HCT116 (cell line): ENCODE measurements around the gene RPS16. TPM values are rescaled to one million over a fixed set of nuclear protein-coding genes. Genes with fewer than 3 reads are reported as not detected.

Experiments
- ATAC-seq: fragments of 200-7000 bp; cut with Tn5 transposase; 2 replicates; pipeline ENCODE4 v1.9.1; 2020; ENCODE audit warnings: mild to moderate bottlenecking, moderate library complexity
- BruUV-seq: library from RNA; stranded (reverse); fragments of 400-500 nt; replicated peaks from 2 replicates; lab custom pipeline; 2021; lab: Mats Ljungman, UMichigan
- CTCF ChIA-PET: fragments of 300-600 bp; sonication (Branson Sonifier 250); formaldehyde crosslinking; loops from one replicate; lab custom pipeline; 2021; ENCODE audit warnings: antibody characterized with exemption; lab: Charles Lee
- POLR2A ChIA-PET: fragments of 300-600, 350-600 bp; sonication (Branson Sonifier 250); formaldehyde crosslinking; loops from one replicate; lab custom pipeline; 2021; ENCODE audit warnings: antibody characterized with exemption; lab: Charles Lee
- RAD21 ChIA-PET, 2 experiments: fragments of 300-600 bp; sonication (Branson Sonifier 250); formaldehyde crosslinking; loops; one replicate each; lab custom pipeline; 2023; ENCODE audit warnings: low total read pairs in 2 of 2; ENCODE audit not compliant: uncharacterized antibody in 2 of 2, unreplicated experiment in 2 of 2, low non-redundant PET in 1 of 2; lab: Charles Lee
- DNase-seq: peaks from one replicate; pipeline ENCODE4 v3.0.0-alpha.2; 2010; ENCODE audit warnings: low read depth, low spot score
- H2AFZ ChIP-seq: fragments of 200-600 bp; shearing (Covaris generic), sonication (generic); 2 replicates; pipeline ENCODE4 v1.6.1; 2017; ENCODE audit warnings: low read depth, mixed run types, mixed read lengths, antibody characterized with exemption, low read length; ENCODE audit not compliant: poor library complexity, severe bottlenecking
- H3K27ac ChIP-seq: 2 replicates; pipeline ENCODE4 v1.5.1; 2012; ENCODE audit warnings: low read depth, low read length
- H3K27me3 ChIP-seq: fragments of 200-600 bp; sonication (generic); 2 replicates; pipeline ENCODE4 v1.6.1; 2016; ENCODE audit warnings: mixed run types, low read length, mixed read lengths; ENCODE audit not compliant: insufficient read depth
- H3K36me3 ChIP-seq, 2 experiments: fragments of 200-500 bp in 1 of 2; fragments of 200-600 bp in 1 of 2; sonication (Bioruptor generic) in 1 of 2; sonication (generic) in 1 of 2; 2 replicates each; pipeline versions ENCODE4 v1.5.1 to v1.6.1; 2014 to 2016; ENCODE audit warnings: low read length in 2 of 2, inconsistent platforms in 1 of 2, mixed read lengths in 1 of 2, mixed run types in 1 of 2; ENCODE audit not compliant: insufficient read depth in 2 of 2, control insufficient read depth in 1 of 2
- H3K4me1 ChIP-seq, 2 experiments: fragments of 200-600 bp in 1 of 2; sonication (generic) in 1 of 2; 2 replicates each; pipeline versions ENCODE4 v1.5.1 to v1.6.1; 2012 to 2017; ENCODE audit warnings: low read length in 2 of 2, inconsistent platforms in 1 of 2, mild to moderate bottlenecking in 1 of 2, mixed read lengths in 1 of 2, mixed run types in 1 of 2, moderate library complexity in 1 of 2; ENCODE audit not compliant: insufficient read depth in 2 of 2, control insufficient read depth in 1 of 2
- H3K4me2 ChIP-seq: fragments of 200-600 bp; sonication (generic); 2 replicates; pipeline ENCODE4 v1.6.1; 2017; ENCODE audit warnings: mixed run types, low read length, mixed read lengths
- H3K4me3 ChIP-seq, 2 experiments: fragments of 200-600 bp in 1 of 2; sonication (generic) in 1 of 2; replicated peaks in 1 of 2; 2 replicates each; pipeline ENCODE4 v1.5.1; 2011 to 2016; ENCODE audit warnings: low read length in 2 of 2, control low read depth in 1 of 2, low read depth in 1 of 2, mild to moderate bottlenecking in 1 of 2, mixed read lengths in 1 of 2, mixed run types in 1 of 2
- H3K79me2 ChIP-seq: fragments of 200-600 bp; sonication (generic); 2 replicates; pipeline ENCODE4 v1.6.1; 2017; ENCODE audit warnings: mild to moderate bottlenecking, mixed run types, low read length, moderate library complexity, mixed read lengths; ENCODE audit not compliant: insufficient read depth
- H3K9ac ChIP-seq: fragments of 200-600 bp; sonication (generic); 2 replicates; pipeline ENCODE4 v1.6.1; 2016; ENCODE audit warnings: low read length, mixed read lengths
- H3K9me2 ChIP-seq: fragments of 200-600 bp; sonication (generic), shearing (Covaris generic); 2 replicates; pipeline ENCODE4 v1.6.1; 2017; ENCODE audit warnings: mixed run types, mild to moderate bottlenecking, moderate library complexity; ENCODE audit not compliant: insufficient read depth
- H3K9me3 ChIP-seq, 2 experiments: fragments of 200-500 bp in 1 of 2; fragments of 200-600 bp in 1 of 2; sonication (Bioruptor generic) in 1 of 2; sonication (generic) in 1 of 2; 2 replicates each; pipeline ENCODE4 v1.6.1; 2014 to 2017; ENCODE audit warnings: low read length in 2 of 2, mixed read lengths in 2 of 2, inconsistent platforms in 1 of 2, low read depth in 1 of 2, mild to moderate bottlenecking in 1 of 2, mixed run types in 1 of 2, moderate library complexity in 1 of 2; ENCODE audit not compliant: control insufficient read depth in 1 of 2, insufficient read depth in 1 of 2
- H4K20me1 ChIP-seq: fragments of 200-600 bp; sonication (generic), shearing (Covaris generic); 2 replicates; pipeline ENCODE4 v1.6.1; 2017; ENCODE audit warnings: mixed run types, mild to moderate bottlenecking, moderate library complexity; ENCODE audit not compliant: insufficient read depth
- CBX3 ChIP-seq: IDR thresholded peaks from 2 replicates; pipeline ENCODE4 v1.6.1; 2012; ENCODE audit warnings: low read depth
- CEBPB ChIP-seq: IDR thresholded peaks from 2 replicates; pipeline ENCODE4 v1.6.1; 2012; ENCODE audit warnings: low read depth
- EGR1 ChIP-seq: IDR thresholded peaks from 2 replicates; pipeline ENCODE4 v1.6.1; 2012; ENCODE audit warnings: low read depth
- ELF1 ChIP-seq: IDR thresholded peaks from 2 replicates; pipeline ENCODE4 v1.6.1; 2012; ENCODE audit warnings: low read depth, borderline replicate concordance
- EZH2 ChIP-seq: fragments of 200-600 bp; sonication (generic); IDR thresholded peaks from 2 replicates; pipeline ENCODE4 v1.6.1; 2017; ENCODE audit warnings: antibody characterized with exemption, mixed run types
- EZH2phosphoT487 ChIP-seq: fragments of 200-600 bp; IDR thresholded peaks from 2 replicates; pipeline ENCODE4 v1.6.1; 2018; ENCODE audit warnings: antibody characterized with exemption, borderline replicate concordance
- FOSL1 ChIP-seq: IDR thresholded peaks from 2 replicates; pipeline ENCODE4 v1.6.1; 2012; ENCODE audit warnings: low read depth
- POLR2A ChIP-seq: IDR thresholded peaks from 2 replicates; pipeline ENCODE4 v1.7.0; 2011; ENCODE audit warnings: borderline replicate concordance; ENCODE audit not compliant: insufficient read depth, insufficient read length; ENCODE audit errors: extremely low read depth
- SIN3A ChIP-seq: IDR thresholded peaks from 2 replicates; pipeline ENCODE4 v1.6.1; 2012; ENCODE audit warnings: low read depth
- SP1 ChIP-seq: IDR thresholded peaks from 2 replicates; pipeline ENCODE4 v1.6.1; 2012; ENCODE audit warnings: low read depth
- SRF ChIP-seq: IDR thresholded peaks from 2 replicates; pipeline ENCODE4 v1.6.1; 2012; ENCODE audit warnings: low read depth
- TCF7L2 ChIP-seq: IDR thresholded peaks from 2 replicates; pipeline ENCODE4 v1.7.0; 2011; ENCODE audit warnings: borderline replicate concordance, inconsistent platforms; ENCODE audit not compliant: insufficient read depth, insufficient read length; ENCODE audit errors: extremely low read depth
- YY1 ChIP-seq: IDR thresholded peaks from 2 replicates; pipeline ENCODE4 v1.6.1; 2011; ENCODE audit warnings: low read length, low read depth, moderate library complexity, mild to moderate bottlenecking; ENCODE audit not compliant: insufficient replicate concordance; ENCODE audit errors: extremely low read depth
- ZNF274 ChIP-seq: fragments of 200-500 bp; sonication (Bioruptor generic); IDR thresholded peaks from 2 replicates; pipeline ENCODE4 v1.6.1; 2014; ENCODE audit warnings: mild to moderate bottlenecking, low read depth, low read length, inconsistent platforms
- intact Hi-C: fragments of 100-400 bp; cut with micrococcal nuclease; formaldehyde crosslinking; loops from 2 replicates; pipeline ENCODE4 v1.10.0; 2022
- total RNA-seq: library from RNA; stranded (reverse); gene quantifications from one replicate; pipeline ENCODE4 v1.2.1, GENCODE V29; 2021; ENCODE audit not compliant: unreplicated experiment
- TF ChIP-seq, protein P1 (sequence below): IDR thresholded peaks from 2 replicates; pipeline ENCODE4 v1.6.1; 2012
- TF ChIP-seq, protein P2 (sequence below): IDR thresholded peaks from 2 replicates; pipeline ENCODE4 v1.6.1; 2011; ENCODE audit warnings: mild to moderate bottlenecking, low read length, moderate library complexity; ENCODE audit not compliant: insufficient replicate concordance; ENCODE audit errors: extremely low read depth
- TF ChIP-seq, protein P3 (sequence below): IDR thresholded peaks from 2 replicates; pipeline ENCODE4 v1.6.1; 2012

Gene RPS16
- total RNA-seq, 1 experiment from 2014 or later: 3,365 TPM

DNA sequence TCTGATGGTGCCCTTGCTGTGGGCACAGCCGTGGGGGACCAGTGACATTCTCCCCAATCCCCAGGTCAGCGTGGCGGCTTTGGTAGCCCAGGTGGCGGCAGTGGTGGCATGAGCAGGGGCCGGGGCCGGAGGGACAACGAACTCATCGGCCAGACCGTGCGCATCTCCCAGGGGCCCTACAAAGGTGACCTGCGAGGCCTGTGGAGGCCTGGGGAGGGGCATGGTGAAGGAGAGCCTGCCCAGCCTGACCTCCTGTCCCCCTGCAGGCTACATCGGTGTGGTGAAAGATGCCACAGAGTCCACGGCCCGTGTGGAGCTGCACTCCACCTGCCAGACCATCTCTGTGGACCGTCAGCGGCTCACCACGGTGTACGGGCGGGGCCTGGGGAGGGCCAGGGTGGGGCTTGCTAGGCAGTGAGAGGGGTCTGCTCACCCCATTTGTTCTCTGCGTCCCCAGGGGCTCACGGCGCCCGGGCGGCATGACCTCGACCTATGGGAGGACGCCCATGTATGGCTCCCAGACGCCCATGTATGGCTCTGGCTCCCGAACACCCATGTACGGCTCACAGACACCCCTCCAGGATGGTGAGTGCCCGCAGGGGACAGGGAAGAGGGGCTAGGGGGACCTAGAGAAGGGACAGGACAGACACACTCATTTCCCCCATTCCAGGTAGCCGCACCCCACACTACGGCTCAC is 37.1 kb upstream of the RPS16 start:
- ChIA-PET RAD21 (no interaction called here), CTCF (no interaction called here), POLR2A (no interaction called here)
- H3K79me2 ChIP-seq: no peaks in the 10 kb centered on the region; the same call in 1 of the 2 replicates
- no peaks in the 10 kb centered on the region for H3K27me3 ChIP-seq
- no peak overlapping the region for H3K4me2 ChIP-seq
- no TSS peak for BruUV-seq
- H3K4me3 ChIP-seq: no peak overlapping the region
- no peaks in the 10 kb centered on the region for H4K20me1 ChIP-seq
- H3K9ac ChIP-seq: no peak overlapping the region
- no peak overlapping the region for H3K27ac ChIP-seq
- H3K4me1 ChIP-seq: no peaks in the 10 kb centered on the region
- ATAC-seq: no peak
- TF ChIP-seq, protein P1, sequence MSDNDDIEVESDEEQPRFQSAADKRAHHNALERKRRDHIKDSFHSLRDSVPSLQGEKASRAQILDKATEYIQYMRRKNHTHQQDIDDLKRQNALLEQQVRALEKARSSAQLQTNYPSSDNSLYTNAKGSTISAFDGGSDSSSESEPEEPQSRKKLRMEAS: no peak
- no peak for TF ChIP-seq ELF1
- H3K9me3 ChIP-seq: no peaks in the 10 kb centered on the region
- peaks cover 48 to 73% of the 10 kb centered on the region in 2 experiments; a peak in 3 of 4 replicates for H3K36me3 ChIP-seq
- DNase-seq: no peak
- no peaks in the 10 kb centered on the region for H3K9me2 ChIP-seq
- intact Hi-C loops: no loop called here
- no peak overlapping the region for H2AFZ ChIP-seq

DNA sequence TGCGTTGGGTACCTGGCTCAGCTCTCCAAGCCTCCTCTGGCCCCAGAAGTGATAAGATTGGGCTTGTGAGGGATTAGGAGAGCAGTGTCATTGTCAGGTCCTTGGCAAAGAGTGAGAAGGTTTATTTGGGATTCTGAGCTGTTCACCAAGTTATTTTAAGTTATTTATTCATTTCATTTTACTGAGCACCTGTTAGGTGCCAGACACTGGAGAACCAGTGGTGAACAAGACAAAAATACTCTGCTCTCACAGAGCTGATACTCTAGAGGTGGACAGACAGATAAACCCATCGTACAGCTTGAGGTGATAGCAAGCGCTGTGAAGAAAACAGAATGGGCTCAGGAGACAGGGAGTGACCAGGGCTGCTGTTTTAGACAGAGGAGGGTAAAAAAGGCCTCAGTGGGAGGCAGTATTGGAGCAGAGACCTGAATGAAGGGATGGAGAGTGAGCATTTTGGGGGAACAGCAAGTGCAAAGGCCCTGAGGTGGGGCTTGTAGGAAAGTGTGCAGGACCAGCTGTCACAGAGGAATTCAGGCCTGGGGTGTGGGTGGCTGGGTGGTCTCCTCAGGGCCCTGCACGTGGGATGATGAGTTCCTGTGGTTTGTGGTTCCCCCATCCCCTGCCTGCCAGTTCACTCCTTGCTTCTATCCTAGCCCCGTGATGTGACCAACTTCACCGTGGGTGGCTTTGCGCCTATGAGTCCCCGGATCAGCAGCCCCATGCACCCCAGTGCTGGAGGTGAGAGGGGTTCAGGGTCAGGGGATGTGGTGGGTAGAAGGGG is 36.2 kb upstream of the RPS16 start:
- no peak overlapping the region for H3K27ac ChIP-seq
- no peaks in the 10 kb centered on the region; the same call in 1 of the 2 replicates for H3K79me2 ChIP-seq
- H4K20me1 ChIP-seq: no peaks in the 10 kb centered on the region
- ATAC-seq (no peak), DNase-seq (no peak)
- no TSS peak for BruUV-seq
- H3K27me3 ChIP-seq: no peaks in the 10 kb centered on the region
- no peak overlapping the region for H2AFZ ChIP-seq
- POLR2A ChIA-PET: interaction anchor here (0.7 kb wide), 1 partner anchor 8 kb away, joined by 3 read pairs; no protein-coding TSS in a partner anchor
- no peaks in the 10 kb centered on the region for H3K9me3 ChIP-seq
- H3K4me2 ChIP-seq: no peak overlapping the region
- intact Hi-C loops: no loop called here
- CTCF ChIA-PET: no interaction called here
- H3K9ac ChIP-seq: no peak overlapping the region
- no peak overlapping the region for H3K4me3 ChIP-seq
- peaks cover 54 to 82% of the 10 kb centered on the region in 2 experiments; a peak in 3 of 4 replicates for H3K36me3 ChIP-seq
- RAD21 ChIA-PET: no interaction called here
- H3K4me1 ChIP-seq: no peaks in the 10 kb centered on the region
- H3K9me2 ChIP-seq: no peaks in the 10 kb centered on the region
- TF ChIP-seq SRF (no peak), CEBPB (no peak), SIN3A (no peak), CBX3 (no peak), ELF1 (no peak), EZH2phosphoT487 (no peak), YY1 (no peak), TCF7L2 (no peak), ZNF274 (no peak), SP1 (no peak), EZH2 (no peak), EGR1 (no peak), POLR2A (no peak), FOSL1 (no peak)
- TF ChIP-seq, protein P2, sequence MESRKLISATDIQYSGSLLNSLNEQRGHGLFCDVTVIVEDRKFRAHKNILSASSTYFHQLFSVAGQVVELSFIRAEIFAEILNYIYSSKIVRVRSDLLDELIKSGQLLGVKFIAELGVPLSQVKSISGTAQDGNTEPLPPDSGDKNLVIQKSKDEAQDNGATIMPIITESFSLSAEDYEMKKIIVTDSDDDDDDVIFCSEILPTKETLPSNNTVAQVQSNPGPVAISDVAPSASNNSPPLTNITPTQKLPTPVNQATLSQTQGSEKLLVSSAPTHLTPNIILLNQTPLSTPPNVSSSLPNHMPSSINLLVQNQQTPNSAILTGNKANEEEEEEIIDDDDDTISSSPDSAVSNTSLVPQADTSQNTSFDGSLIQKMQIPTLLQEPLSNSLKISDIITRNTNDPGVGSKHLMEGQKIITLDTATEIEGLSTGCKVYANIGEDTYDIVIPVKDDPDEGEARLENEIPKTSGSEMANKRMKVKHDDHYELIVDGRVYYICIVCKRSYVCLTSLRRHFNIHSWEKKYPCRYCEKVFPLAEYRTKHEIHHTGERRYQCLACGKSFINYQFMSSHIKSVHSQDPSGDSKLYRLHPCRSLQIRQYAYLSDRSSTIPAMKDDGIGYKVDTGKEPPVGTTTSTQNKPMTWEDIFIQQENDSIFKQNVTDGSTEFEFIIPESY: no peak
- TF ChIP-seq, protein P1: no peak
- TF ChIP-seq, protein P3, sequence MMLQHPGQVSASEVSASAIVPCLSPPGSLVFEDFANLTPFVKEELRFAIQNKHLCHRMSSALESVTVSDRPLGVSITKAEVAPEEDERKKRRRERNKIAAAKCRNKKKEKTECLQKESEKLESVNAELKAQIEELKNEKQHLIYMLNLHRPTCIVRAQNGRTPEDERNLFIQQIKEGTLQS: no peak
